NCI-H2171 (cell line): ENCODE results near the gene PREX1.
A peak's percentile ranks its signal among the peaks of the same experiment; 100 is the strongest.

Experiments
- DNase-seq: peaks from one replicate; lab custom pipeline; 2025; lab: John Stamatoyannopoulos, UW

Gene PREX1

DNA sequence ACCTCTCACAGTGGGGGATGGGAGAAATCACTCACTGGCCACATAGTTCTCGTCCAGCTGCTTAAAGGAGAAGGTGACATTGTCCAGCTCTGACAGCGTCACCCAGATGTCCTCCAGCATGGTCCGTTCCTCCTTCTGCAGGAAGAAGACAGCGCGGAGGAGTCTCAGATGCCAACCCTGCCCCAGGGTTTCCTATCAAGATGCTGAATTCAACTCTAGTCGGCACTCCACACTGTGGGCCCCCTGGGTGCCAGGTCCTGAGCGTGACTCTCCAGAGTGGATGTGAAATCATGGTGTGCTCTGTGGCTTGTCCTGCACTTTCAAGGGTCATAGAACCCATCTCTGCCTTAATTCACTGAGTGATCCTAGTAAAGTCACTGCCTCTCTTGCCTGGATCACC, 193.2 kb downstream of the PREX1 start:
- no peak for DNase-seq

DNA sequence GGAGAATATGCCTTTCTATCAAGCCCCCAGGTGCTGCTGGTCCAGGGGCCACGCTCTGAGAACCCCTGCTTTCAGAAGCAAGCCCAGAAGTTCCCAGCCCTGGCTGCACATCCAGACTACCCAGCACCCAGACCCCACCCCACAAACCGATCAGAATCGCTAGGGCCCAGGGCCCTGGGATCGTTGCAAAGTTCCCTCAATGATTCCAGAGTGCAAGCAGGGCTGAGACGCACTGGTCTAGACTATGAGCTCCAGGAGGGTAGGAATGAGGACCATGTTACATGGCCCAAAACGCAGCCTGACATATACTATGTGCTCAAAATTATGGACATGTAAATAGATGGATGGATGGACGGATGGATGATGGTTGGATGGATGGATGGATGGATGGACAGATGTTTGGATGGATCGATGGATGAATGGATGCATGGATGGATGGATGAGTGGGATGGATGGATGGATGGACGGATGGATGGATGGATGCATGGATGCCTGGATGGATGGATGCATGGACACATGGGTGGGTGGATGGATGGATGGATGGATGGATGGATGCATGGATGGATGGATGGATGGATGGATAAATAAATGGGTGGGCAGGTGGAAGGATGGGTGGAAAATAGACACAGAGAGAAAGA, 194.1 kb downstream of the PREX1 start:
- DNase-seq: no peak

DNA sequence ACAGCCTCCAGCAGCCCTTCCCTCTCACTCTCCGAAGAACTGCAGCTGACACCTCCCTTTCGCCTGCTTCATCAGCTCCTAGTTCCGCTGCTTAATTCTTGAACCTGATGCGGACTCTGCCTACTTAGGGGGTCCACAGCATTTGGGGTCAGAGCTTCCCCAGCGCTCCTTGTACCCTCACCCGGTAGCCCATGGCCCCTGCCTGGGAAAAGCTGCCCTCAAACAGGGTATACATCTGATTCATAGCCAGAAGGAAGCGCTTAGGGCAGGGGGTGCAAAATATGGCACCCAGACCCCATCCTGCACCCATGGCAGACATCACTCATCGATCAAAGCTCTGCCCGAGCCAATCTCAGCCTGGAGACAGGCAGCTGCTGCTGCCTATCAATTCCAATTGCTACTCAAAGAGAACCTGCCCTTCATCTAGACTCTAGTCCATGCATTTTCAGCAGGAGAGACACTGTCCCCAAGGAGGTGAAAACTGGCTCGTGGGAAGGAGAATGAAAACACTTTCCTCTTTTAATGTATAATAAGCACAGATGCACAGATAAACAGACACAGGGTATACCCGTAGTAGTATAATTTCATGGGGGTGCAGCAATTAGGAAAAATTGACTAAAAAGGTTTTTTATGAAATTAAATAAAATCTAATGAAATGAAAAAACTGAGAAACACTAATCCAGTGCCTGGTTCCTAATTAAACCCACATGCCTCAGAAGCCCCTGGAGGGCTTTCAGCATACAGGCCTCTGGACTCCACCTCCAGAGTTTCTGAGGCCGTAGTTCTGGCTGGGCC, 194.8 kb downstream of the PREX1 start:
- DNase-seq: no peak

DNA sequence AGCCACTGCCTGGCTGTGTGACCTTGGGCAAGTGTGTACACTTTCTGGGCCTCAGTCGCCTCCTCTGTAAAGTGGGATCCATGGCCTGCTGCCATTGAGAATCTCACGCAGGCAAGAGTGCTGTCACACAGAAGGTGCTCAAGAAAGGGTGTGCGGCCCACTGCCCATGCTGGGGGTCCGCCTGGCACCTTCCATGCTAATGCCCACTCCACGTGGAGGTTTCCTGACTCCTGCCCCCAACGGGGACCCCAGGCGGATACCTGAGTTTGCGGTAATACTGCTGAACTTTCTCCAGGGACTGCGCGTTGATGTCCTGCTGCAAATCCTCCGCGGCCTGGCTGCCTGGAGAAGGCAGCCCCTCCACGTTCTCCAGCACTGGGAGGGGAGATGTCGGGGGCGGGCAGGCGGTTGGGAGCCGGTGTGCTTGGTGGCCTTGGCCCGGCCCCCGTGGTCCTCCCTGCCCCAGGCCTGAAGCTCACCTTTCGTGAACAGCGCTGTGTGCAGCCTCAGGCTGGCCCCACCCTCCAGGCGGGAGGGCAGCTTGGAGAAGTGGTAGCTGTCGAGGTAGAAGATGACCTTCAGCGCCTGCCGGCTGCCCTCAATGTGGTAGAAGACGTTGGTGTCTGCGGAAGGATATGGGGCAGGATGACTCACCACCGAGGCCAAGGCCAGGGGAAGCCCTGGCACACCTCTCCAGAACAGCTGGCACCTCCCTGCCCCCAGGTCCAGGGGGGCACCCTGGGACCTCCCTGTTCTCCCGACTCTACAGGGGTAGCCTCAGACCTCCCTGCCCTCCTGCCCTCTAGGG, 195.6 kb downstream of the PREX1 start:
- DNase-seq: no peak

DNA sequence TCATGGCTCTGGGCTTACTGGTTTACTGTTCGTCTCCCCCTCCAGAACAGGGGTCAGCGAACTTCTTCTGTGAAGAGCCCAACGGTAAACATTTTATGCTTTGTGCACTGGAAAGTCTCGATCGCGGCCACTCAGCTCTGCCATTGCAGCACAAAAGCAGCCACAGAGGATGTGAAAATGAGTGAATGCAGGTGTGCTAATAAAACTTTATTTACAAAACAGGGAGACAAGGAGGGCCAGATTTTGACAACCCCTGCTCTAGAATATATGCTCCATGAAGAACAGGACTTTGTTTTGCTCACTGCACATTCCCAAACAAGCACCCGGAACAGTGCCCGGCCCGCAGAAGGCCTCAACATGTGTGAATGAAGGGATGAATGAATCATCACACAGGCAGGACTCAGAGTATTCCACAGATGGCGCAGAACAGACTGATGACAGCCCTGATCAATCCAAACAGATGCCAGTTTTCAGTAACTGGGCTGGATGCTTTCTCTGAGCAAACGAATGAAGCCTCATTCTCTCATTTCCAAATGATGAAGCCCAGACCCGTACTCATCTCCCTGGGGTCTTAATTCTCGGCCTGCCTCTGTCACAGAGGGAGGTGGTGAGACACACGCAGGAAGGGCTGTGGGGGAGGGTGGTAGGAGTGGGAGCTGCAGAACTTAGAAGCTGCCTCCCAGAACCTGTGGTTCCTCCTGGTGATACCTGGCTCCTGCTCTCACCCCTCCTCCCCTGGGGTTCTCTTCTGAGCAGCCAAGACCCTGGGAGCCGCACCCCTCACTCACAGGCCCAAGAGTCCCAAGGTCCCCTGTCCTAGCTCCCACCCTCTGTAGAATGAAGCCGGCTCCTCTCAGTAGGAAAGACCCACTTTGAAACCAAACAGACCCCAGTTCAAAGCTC, 196.4 kb downstream of the PREX1 start:
- peak; percentile 56 for DNase-seq

DNA sequence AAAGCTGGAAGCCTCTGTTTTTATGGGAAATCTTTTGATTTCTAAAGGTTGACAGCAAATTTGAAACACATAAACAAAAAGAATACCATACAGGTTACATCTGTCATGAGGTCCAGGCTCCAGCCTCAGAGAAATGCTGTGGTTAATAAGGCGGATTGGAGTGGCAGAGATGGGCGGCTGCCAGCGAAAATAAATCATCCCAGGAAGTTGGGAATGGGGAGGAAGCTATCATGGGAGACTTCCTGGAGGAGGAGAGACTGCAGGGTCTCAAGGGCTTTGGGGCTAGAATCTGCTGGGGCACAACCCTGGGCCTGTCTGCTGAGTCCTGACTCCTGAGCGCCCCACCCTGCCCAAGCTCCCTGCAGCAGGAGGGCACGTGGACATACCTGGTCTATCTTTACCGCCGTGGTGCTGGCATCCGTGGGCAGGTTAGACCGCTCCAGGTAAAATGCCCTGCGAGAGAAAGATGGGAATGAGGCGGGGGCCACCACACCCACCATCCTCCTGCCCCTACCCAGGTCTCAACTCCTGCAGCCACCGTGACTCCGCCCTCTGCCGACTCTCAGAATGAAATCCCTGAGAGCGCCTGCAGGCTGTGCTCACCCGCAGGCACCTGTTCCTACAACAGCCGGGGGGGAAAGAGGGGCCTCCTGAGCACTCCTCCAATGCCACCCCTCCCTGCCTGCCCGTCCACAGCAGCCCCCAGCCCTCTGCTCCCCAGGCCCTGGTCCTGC, 197.3 kb downstream of the PREX1 start:
- DNase-seq: no peak

DNA sequence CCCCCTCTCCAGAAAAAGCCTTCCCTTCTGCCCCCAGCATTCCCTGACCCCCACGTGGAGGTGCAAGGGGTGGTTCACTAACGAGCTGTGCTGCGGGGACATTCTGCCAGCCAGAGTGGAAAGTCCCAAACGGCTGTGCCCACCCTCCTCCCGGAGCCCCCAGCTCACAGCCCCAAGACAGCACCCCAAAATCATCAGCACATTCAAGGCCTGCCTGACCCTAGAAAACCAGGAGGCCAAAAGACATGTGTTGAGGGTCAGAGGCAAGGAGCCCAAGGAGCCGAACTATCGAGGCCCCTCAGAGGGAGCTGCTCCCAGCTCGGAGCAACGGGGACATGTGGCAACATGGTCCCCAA, 197.9 kb downstream of the PREX1 start:
- DNase-seq: no peak

DNA sequence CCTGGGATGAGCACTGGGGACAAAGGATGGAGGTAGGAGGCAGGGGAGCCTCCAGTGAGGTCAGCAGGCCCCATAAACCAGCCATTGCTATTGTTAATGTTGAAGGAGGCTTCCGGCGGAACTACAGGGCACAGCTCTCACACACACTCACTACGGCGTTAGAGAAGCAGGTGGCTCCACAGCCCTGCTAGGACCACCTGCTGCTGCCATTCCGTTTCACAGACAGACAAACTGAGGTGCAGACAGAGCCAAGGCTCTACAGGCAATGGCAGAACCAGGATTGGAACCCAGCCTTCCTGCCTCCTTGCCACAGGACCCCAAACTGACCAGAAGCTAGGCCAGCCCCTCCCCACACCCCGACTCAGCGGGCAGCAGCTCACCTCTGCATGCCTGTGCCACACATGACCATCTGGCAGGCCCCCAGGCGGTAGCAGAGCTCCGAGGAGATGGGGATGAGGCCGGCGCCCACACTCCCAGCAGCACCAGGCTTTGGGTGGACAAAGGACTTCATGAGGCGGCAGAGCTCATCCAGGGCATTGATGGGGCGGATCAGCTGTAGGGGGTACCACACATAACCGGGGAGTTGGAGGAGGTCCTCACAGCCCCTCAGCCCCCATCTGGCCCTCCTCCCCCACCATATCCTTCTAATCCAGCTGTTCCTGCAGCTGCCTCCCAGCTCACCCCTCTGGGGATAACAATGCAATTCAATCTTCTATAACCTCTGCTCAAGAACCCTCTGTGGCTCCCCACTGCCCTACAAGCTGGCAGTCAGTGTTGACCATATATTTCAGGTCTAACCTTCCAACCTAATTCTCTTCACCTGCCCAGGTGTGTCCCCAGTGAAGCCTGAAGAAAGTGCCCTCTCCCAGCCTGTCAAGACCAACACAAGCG, 198.5 kb downstream of the PREX1 start:
- DNase-seq: no peak

DNA sequence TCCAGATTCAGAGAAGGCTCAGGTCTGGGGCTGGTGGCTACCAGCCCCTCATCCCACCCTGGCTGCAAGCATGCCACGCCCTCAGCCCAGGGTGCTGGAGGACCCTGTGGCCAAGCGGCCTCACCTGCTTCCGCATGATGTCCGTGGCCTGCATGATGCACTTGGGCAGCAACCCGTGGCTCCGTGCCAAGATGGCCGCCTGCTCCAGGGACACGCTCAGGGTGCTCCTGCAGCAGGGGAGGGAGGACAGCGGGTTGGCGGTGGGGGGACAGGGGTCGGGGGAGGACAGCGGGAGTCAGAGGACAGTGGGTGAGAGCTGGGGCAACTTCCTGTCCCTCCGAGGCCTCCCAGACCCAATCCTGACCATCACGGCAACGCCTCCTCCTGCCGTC, 200.1 kb downstream of the PREX1 start:
- no peak for DNase-seq

DNA sequence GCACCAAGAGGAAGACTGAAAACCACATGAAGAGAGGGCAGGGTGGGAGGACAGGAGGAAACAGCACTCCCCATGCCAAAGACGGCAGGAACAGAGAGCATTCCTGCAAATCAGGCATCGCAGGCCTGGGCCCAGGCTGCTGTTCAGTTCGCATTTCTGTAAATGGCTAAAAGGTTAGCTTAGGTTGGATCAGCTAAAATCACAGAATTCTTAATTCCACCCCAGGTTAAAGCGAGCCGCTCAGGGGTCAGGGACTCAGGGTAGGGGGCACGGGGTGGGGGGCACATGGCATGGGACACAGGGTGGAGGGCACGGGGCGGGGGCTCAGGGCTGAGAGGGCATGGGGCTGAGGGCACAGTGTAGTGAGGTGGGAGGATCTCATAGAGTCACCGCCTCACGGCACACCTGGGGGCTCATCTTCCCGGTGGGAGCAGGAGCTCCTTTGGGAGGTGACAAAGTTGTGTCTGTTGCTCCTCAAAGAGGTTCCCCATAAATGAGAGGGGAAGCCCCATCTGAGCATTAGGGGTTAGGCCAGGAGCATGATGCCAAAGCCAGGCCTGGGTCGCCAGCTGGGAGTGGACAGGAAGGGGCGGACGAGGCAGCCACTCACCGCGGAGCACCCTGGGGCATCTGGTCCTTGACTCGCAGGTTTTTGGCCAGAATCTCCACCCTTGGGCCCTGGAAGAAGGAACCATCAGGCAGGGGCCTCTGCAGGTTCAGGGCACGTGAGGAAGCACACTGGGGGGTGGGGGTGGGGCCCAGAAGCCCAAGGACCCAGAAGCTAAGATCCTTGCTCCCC, 200.7 kb downstream of the PREX1 start:
- DNase-seq: no peak

DNA sequence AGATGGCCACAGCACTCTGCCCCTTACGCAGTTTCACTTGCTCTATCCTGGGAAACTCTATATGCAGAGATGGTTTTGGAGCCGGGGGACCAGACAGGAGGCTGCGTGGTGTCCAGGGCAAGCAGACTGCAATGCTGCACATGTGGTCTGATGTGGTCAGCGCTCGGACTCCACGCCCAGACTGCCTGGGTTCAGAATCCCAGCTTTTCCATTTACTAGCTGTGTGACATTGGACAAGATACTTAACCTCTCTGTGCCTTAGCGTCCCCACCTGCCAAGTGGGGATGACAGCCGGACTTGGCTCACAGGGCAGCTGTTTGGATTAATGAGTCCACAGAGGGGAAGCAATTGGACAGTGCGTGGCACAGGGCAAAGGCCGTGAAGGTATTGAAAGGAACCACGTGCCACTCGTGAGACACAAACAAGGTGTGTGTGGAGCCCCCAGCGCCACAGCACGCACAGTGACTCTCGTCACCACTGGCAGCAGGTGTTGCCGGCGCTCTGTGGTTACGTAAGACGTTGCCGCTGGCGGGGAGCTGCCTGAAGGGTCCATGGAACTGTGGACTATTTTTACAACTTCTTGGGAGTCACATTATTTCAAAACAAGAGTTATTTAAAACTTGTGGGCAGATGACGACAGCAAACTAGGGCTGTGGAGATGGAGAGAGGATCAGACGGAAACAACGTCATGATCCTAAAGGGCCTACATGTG, 201.4 kb downstream of the PREX1 start:
- DNase-seq: no peak

DNA sequence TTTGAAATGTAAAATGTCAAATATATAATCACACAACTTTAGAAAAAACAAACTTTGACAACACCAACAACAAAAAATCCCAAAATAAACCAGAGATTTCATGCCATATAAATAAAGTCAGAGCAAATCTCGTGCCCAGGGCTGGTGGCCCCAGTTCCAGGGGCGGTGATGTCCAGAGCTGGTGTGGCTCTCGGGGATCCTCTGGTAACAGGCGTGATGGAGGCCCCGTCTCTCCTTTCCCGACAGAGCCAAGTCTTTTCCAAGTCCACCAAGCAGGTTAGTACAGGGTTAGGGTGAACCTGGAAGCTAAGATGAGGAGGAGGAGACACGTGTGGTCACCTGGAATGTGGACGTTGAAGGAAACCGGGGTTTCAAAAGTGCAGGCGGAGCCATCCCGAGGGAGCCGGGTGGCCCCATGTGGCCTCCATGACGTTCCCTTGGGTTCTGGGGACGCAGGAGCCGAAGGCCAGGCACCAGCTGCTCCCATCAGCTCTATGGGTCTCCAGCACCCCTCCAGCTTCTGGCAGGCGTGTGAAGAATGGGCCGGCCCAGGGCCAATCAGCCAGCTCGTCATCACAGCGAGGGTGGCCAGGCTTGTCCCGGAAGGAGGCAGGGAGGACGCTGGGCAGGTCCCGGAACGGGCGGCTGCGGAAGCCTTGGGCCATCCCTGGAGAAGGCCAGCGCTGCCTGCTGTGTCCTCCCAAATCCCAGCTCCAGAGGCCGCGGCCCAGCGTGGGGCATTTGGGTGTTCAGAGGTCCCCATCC, 202.5 kb downstream of the PREX1 start:
- DNase-seq: no peak

DNA sequence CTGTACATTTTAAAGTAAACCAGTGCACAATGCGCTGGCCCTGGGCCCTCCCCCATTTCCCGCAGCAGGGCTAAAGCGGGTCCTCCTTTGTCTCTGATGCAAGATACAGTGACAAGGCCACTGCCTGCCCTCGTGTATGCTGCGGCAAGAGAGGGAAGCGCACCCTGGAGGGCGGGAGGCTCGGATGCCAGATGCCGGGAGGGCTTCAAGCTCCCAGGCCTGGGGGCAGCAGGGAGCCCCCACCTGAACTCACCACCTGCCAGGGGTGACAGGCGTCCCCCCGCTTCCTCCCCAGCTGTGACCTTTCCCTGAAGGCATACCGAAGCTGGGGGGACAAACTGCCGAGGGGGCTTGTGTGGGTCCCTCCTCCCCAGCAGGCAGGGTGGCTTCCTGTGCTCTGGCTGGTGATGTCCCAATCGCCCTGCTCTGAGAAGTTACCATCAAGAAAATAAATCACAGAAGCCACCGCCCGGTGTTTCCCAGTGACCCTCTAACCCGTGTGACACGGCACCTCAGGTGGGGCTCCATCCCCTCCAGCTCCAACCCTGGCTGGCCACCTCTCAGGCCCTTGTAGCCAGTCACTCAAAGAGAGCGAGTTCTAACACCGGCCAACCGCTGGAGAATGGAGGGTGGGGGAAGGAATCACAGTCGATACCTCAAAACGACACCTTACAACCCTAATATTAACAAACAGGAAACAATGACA, 203.3 kb downstream of the PREX1 start:
- DNase-seq: no peak

DNA sequence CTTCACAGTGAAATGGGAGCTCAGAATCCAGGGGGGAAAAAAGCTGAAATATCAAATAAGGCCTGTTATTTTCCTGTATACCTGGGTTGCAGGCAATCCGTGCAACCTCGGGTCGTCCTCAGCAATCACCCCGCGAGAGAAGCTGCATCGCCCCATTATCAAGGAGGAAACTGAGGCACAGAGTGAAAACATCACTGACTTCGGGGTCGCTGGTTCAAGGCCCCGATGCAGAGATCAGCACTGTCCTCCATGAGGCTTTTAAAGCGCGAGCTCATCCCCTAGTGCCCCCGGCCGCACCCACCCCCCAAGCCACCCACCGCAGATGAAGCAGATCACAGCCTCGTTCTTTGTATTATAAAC, 203.9 kb downstream of the PREX1 start:
- no peak for DNase-seq

DNA sequence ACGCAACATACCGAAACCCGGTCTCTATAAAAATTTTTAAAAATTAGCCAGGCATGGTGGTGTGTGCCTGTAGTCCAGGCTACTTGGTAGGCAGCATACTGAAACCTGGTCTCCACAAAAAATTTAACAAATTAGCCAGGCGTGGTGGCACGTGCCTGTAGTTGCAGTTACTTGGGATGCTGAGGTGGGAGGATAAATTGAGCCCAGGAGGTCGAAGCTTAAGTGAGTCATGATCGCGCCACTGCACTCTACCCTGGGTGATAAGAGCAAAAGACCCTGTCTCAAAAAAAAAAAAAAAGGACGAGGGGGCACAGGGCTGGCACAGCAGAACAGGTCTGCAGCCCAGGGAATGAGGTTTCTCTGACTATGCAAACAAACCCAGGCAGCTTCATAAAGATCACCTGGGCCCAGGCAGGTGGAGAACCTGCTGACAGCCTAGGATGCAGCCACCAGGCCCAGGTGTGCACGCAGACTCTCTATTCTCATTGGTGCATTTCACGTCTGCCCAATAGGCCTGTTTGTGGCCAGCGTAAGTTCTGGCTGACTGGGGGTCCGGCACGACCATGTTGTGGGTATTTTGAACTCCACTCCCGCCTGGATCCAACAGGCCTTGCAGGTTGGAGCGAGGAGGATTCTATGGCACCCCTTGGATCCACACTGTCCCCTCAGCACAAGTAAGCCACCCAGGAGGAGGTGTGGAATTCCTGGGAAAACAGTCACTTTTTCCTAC, 204.5 kb downstream of the PREX1 start:
- DNase-seq: no peak

DNA sequence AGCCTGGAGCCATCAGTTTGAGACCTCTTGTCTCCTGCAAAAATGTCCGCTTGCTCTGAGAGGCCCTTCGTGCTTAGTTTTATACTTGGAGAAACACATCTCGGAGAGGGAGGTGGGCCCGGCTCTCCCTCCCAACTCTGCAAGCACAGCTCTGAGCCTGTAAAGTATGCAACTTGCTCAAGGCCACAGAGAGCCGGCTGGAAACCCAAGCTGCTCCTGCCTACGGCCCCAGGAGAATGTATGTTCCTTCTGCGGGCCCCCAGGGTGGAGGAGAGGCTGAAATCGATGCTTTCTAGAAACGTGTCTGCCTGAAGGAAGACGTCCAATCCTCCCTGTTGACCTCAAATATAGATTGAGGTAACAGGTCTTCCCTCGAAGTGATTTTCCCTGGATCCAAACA, 205.4 kb downstream of the PREX1 start:
- DNase-seq: no peak
